Fibroblast of skin of left quadriceps (primary cell): ENCODE results near the gene PLAU.
"Not testable (repeated sequence)": the region's sequence is repeated elsewhere in the genome, so short reads cannot be mapped to it uniquely, and the experiment has no call there.

Experiments
- DNase-seq, 2 experiments: peaks; one replicate each; pipeline ENCODE4 v3.0.0-alpha.2; 2013; ENCODE audit warnings: low read depth in 2 of 2

The PLAU gene

GRCh38 chr10:73898730-73899410 lies 12.1 kb upstream of the PLAU start:
- DNase-seq: no peak

- DNase-seq: peak; percentile 68 to 74
Measured at GRCh38 chr10:73899423-73899822, 11.5 kb upstream of the PLAU start.

- DNase-seq: no peak
Measured at GRCh38 chr10:73900064-73900463, 10.9 kb upstream of the PLAU start.

- DNase-seq: no peak
Measured at GRCh38 chr10:73901261-73901660, 9.7 kb upstream of the PLAU start.

GRCh38 chr10:73902351-73902750 lies 8.6 kb upstream of the PLAU start:
- no peak for DNase-seq

- no peak for DNase-seq
Measured at GRCh38 chr10:73905256-73906020, 5.5 kb upstream of the PLAU start.

GRCh38 chr10:73906524-73907447 lies 4.1 kb upstream of the PLAU start:
- DNase-seq: peak; percentile 92 to 93

GRCh38 chr10:73907841-73908517 lies 3.0 kb upstream of the PLAU start:
- DNase-seq: no peak

GRCh38 chr10:73908853-73909539 lies 1.9 kb upstream of the PLAU start:
- peak; percentile 80 for DNase-seq

- DNase-seq: no peak
Measured at GRCh38 chr10:73909540-73910115, 1.3 kb upstream of the PLAU start.

GRCh38 chr10:73910401-73910763 lies 550 bp upstream of the PLAU start:
- DNase-seq: no peak

GRCh38 chr10:73911553-73912004 lies 647 bp downstream of the PLAU start:
- no peak for DNase-seq

GRCh38 chr10:73914036-73914435 lies 3.1 kb downstream of the PLAU start:
- no peak for DNase-seq

GRCh38 chr10:73915206-73915851 lies 4.4 kb downstream of the PLAU start:
- no peak for DNase-seq

- no peak for DNase-seq
Measured at GRCh38 chr10:73916761-73917470, 6.0 kb downstream of the PLAU start.

- no peak for DNase-seq
Measured at GRCh38 chr10:73917566-73918305, 6.8 kb downstream of the PLAU start.

GRCh38 chr10:73919481-73919880 lies 8.5 kb downstream of the PLAU start:
- DNase-seq: not testable (repeated sequence)

GRCh38 chr10:73920089-73920488 lies 9.2 kb downstream of the PLAU start:
- DNase-seq: no peak
